HepG2 (cell line): ENCODE results near the gene CARS2. TPM values are rescaled to one million over a fixed set of nuclear protein-coding genes. Genes with fewer than 3 reads are reported as not detected.

Experiments used
- AGO2 ChIP-seq: fragments of 200-400 bp; formaldehyde crosslinking; optimal IDR thresholded peaks from 2 replicates; pipeline ENCODE3; 2017; ENCODE audit warnings: mild to moderate bottlenecking, low read depth, low read length, moderate library complexity
- ESRRA ChIP-seq: sonication (generic); formaldehyde crosslinking; IDR thresholded peaks from 2 replicates; pipeline ENCODE4 v1.5.1; 2020; ENCODE audit warnings: mild to moderate bottlenecking, low read depth, missing genetic modification reagents
- GRHL1 ChIP-seq: sonication (generic); formaldehyde crosslinking; conservative IDR thresholded peaks from 2 replicates; pipeline ENCODE4 v1.8.0; 2022; ENCODE audit warnings: missing genetic modification reagents
- HIVEP1 ChIP-seq: sonication (generic); formaldehyde crosslinking; IDR thresholded peaks from 2 replicates; pipeline ENCODE4 v1.4.0; 2020; ENCODE audit warnings: mild to moderate bottlenecking, missing genetic modification reagents
- HMG20B ChIP-seq: conservative IDR thresholded peaks from 2 replicates; pipeline ENCODE4 v1.6.1; 2016; ENCODE audit warnings: missing genetic modification reagents, missing compliant biosample characterization
- KIAA2018 ChIP-seq: sonication (generic); formaldehyde crosslinking; IDR thresholded peaks from 2 replicates; pipeline ENCODE4 v1.5.0; 2020; ENCODE audit warnings: mild to moderate bottlenecking, missing genetic modification reagents, borderline replicate concordance
- RBM22 ChIP-seq: fragments of 200-400 bp; formaldehyde crosslinking; optimal IDR thresholded peaks from 2 replicates; pipeline ENCODE3; 2017; ENCODE audit warnings: mild to moderate bottlenecking, low read length, moderate library complexity
- SETDB1 ChIP-seq: sonication (generic); formaldehyde crosslinking; IDR thresholded peaks from 2 replicates; pipeline ENCODE4 v1.5.1; 2020; ENCODE audit warnings: missing genetic modification reagents, mild to moderate bottlenecking, borderline replicate concordance
- SRSF1 ChIP-seq: fragments of 200-400 bp; formaldehyde crosslinking; optimal IDR thresholded peaks from 2 replicates; pipeline ENCODE3; 2017; ENCODE audit warnings: mild to moderate bottlenecking, low read depth, low read length, moderate library complexity
- TOPORS ChIP-seq: sonication (generic); formaldehyde crosslinking; IDR thresholded peaks from 2 replicates; pipeline ENCODE4 v1.8.0; 2023; ENCODE audit warnings: mild to moderate bottlenecking, missing genetic modification reagents
- ZNF160 ChIP-seq: sonication (generic); formaldehyde crosslinking; IDR thresholded peaks from 2 replicates; pipeline ENCODE4 v1.8.0; 2022; ENCODE audit warnings: mild to moderate bottlenecking, inconsistent platforms, missing genetic modification reagents
- polyA plus RNA-seq, 8 experiments: library from polyadenylated mRNA; depleted of rRNA in 3 of 8; stranded (reverse) in 7 of 8; unstranded in 1 of 8; fragments of >200 nt; fragmentation: Illumina TruSeq in 4 of 8; extraction: Trizol in 4 of 8; gene quantifications; 2 replicates each; pipeline versions ENCODE4 v1.2.1 to v1.2.3, GENCODE V29; 2011 to 2016; ENCODE audit warnings: low read depth in 4 of 8, missing spikeins in 1 of 8, mixed read lengths in 1 of 8; ENCODE audit not compliant: insufficient read depth in 1 of 8
- total RNA-seq, 5 experiments: library from RNA; depleted of rRNA; stranded (reverse); fragments of >200 nt; fragmentation: Illumina TruSeq; extraction: Trizol; gene quantifications; 2 replicates each; pipeline ENCODE4 v1.2.3, GENCODE V29; 2016; ENCODE audit warnings: low read depth in 1 of 5
- TF ChIP-seq, protein P1 (sequence below): sonication (generic); formaldehyde crosslinking; IDR thresholded peaks from 2 replicates; pipeline ENCODE4; 2020; ENCODE audit warnings: missing genetic modification reagents, mild to moderate bottlenecking, borderline replicate concordance
- TF ChIP-seq, protein P2 (sequence below): IDR thresholded peaks from 2 replicates; pipeline ENCODE4 v1.6.1; 2016

The CARS2 gene
- total and polyA plus RNA-seq, 2 of the 13 experiments (the other 11 are each of a cell fraction or from before 2014, with no cell fraction given): 41.1 to 59.3 TPM

DNA sequence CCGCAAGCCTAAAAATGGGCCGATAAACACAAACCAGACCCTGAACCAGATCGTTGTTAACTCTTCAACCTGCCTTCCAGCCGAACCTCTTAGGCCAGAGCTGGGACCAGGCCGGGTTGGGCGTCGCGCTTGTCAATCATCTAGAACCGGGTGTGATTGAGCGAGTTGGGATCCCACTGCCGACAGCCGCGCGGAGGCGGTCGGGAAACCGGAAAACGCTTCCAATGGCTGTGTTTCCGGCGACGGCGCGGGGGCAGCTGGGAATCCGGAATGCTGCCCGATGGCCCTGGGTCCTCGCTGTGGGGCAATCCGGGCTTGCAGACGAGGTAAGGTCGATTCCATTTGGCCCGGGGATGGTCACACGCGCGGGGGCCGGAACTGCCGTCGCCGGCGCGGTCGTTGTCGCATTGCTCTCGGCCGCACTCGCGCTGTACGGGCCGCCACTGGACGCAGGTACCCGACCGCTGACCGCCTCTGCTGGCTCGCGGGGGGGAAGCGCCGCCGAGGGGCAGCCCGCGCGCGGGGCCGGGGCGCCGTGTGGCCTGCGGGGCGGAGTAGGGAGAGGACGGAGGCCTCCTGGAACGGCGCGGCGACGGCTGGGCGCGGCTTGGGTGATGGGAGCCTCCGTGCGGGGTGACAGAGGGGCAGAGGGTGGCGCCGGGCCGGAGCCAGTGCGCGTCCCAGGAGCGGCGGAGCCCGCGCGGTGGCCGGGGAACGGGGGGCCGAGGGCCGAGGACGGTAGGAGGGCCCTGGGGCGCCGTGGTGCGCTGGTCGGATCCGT is 90.4 kb downstream of the CARS2 start, which contains the start of gene NAXD (continued):
- TF ChIP-seq KIAA2018 (CRISPR knock-in tag): no peak
- no peak for TF ChIP-seq ESRRA (CRISPR knock-in tag)
- TF ChIP-seq TOPORS: peak; percentile 95
- no peak for TF ChIP-seq ZNF160
- TF ChIP-seq AGO2: peak; percentile 58
- TF ChIP-seq SRSF1: peak; percentile 54
- TF ChIP-seq SETDB1: no peak
- TF ChIP-seq, protein P1, sequence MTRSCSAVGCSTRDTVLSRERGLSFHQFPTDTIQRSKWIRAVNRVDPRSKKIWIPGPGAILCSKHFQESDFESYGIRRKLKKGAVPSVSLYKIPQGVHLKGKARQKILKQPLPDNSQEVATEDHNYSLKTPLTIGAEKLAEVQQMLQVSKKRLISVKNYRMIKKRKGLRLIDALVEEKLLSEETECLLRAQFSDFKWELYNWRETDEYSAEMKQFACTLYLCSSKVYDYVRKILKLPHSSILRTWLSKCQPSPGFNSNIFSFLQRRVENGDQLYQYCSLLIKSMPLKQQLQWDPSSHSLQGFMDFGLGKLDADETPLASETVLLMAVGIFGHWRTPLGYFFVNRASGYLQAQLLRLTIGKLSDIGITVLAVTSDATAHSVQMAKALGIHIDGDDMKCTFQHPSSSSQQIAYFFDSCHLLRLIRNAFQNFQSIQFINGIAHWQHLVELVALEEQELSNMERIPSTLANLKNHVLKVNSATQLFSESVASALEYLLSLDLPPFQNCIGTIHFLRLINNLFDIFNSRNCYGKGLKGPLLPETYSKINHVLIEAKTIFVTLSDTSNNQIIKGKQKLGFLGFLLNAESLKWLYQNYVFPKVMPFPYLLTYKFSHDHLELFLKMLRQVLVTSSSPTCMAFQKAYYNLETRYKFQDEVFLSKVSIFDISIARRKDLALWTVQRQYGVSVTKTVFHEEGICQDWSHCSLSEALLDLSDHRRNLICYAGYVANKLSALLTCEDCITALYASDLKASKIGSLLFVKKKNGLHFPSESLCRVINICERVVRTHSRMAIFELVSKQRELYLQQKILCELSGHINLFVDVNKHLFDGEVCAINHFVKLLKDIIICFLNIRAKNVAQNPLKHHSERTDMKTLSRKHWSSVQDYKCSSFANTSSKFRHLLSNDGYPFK (CRISPR knock-in tag): peak; percentile 54; the same call in 1 of the 2 replicates
- TF ChIP-seq, protein P2, sequence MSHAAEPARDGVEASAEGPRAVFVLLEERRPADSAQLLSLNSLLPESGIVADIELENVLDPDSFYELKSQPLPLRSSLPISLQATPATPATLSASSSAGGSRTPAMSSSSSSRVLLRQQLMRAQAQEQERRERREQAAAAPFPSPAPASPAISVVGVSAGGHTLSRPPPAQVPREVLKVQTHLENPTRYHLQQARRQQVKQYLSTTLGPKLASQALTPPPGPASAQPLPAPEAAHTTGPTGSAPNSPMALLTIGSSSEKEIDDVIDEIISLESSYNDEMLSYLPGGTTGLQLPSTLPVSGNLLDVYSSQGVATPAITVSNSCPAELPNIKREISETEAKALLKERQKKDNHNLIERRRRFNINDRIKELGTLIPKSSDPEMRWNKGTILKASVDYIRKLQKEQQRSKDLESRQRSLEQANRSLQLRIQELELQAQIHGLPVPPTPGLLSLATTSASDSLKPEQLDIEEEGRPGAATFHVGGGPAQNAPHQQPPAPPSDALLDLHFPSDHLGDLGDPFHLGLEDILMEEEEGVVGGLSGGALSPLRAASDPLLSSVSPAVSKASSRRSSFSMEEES (CRISPR knock-in tag): 0 out of 2 replicates have a peak, but pooled peaks have one; percentile 19
- TF ChIP-seq RBM22: no peak
- no peak for TF ChIP-seq GRHL1
- no peak for TF ChIP-seq HMG20B (CRISPR knock-in tag)
- peak; percentile 18; the same call in 1 of the 2 replicates for TF ChIP-seq HIVEP1 (CRISPR knock-in tag)
